GM19239 (cell line): ENCODE measurements around the gene PSMA1.
A peak's percentile ranks its signal among the peaks of the same experiment; 100 is the strongest.
"Not testable (repeated sequence)": the region's sequence is repeated elsewhere in the genome, so short reads cannot be mapped to it uniquely, and the experiment has no call there.

Source experiments
- DNase-seq: peaks from one replicate; pipeline ENCODE4 v3.0.0; 2011; ENCODE audit warnings: low spot score; ENCODE audit not compliant: insufficient read length
- FAIRE-seq: peaks from 2 replicates; lab custom pipeline; 2011; peaks lifted over from hg19 to GRCh38; lab: Jason Lieb, UNC

Gene PSMA1

DNA sequence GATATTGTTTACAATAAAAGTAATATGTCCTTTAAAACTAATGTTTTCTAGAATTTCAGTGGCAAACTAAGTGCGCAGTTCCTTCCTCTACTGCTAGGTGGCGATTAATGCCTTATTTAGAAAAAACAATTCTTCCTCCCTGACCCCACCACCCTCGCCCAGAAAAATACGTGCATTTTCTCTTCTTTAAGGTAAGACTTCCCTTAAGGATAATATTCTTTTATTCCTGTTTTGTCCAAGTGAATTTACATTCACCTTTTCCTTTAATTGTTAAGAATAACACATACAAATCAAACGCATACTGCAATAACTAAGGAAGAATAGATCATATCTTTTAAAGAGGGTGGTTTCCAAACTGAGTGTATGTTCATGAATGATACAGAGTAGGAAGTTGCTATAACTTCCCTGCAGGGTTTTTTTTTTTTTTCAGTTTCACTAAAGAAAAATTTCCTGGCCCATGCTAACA, 17.0 kb upstream of the PSMA1 start:
- FAIRE-seq (peak; percentile 88), DNase-seq (peak; percentile 40)

DNA sequence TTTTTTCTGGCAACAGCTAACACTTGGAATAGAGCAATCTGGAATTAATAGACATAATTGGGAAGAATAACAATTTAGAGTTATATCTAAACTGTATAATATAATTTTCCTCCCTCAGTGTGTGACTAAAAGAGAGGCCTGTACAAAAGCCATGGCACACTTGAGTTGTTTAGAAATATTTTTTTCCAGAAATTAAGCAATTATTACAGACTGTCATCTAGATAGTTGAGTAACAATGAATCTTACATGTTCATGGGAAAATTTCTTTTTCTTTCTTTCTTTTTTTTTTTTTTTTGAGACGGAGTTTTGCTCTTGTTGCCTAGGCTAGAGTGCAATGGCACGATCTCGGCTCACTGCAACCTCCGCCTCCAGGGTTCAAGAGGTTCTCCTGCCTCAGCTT, 15.0 kb upstream of the PSMA1 start:
- FAIRE-seq, DNase-seq: not testable (repeated sequence)

DNA sequence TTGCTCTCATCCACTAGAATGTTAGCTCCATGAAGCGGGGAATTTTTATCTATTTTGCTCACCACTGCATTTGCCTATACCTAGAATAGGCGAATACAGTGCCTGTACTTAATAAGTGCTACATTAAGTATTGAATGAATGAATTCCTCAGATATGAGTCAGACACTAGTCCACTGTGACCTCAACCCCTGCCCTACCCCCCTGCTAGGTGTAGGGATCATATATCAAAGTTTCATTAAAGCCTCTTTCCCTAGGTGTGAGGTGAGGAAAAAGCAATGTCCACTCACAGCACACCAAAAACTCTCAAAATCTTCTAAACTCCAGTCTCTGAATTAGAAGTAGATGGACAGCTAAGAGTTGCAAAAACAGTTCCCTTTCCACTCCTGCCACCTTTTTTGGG, 9.8 kb upstream of the PSMA1 start:
- DNase-seq = no peak
- FAIRE-seq = no peak

DNA sequence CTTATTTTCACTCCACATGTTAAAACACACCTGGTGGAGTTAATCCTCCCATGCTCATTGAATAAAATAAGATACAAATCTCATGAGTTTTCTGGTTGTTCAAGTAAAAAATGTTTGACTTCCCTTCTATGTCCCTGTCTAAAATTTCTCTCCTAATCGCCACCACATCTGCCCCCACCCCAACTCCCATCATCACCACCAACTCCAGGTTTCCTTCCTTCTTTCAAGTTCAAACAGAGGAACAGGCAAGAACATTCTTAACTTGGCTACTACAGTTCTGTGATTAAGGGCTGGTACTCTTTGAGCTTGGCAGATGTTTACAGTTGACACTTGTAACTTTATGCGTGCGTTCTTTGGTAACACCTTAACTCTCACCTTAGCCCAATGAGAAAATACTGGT, 9.1 kb upstream of the PSMA1 start:
- DNase-seq (no peak), FAIRE-seq (no peak)

DNA sequence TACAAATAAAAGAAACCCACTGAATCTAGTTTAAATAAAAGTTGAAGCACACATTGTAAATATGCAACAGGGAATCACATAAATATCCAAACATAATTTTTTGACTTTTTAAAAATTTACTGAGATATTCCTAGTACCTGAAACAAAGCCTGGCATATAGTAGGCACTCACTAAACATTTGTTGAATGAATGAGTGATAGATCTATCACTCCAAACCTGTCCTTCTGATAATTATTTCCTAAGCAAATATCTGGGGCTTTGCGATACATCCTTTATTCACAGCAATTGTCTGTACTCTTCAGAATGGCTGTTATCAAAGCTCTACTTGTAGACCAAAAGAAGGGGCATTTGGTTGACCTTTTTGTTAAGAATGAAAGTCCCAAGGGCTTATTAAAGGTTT, 2.6 kb upstream of the PSMA1 start:
- FAIRE-seq = no peak

DNA sequence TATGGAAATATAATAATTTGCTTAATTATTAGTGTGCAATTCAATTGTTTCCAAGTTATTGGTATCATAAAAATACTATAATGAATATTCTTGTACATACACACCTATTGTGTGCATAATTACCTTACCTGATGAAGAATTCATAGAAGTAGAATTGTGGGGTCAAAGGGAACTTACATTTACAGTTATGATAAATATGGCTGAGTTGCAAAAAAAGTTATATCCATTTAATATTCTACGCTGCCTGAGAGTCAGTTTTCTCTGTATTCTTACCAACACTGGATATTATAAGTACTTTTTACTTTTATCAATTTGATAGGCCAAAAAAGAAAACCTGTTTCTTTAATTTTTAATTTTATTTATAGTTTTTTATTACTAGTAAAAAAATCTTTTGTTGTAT, 2.1 kb upstream of the PSMA1 start:
- FAIRE-seq (no peak), DNase-seq (no peak)

More for the DNA sequence above, 2.6 kb upstream of the PSMA1 start:
- DNase-seq = no peak

DNA sequence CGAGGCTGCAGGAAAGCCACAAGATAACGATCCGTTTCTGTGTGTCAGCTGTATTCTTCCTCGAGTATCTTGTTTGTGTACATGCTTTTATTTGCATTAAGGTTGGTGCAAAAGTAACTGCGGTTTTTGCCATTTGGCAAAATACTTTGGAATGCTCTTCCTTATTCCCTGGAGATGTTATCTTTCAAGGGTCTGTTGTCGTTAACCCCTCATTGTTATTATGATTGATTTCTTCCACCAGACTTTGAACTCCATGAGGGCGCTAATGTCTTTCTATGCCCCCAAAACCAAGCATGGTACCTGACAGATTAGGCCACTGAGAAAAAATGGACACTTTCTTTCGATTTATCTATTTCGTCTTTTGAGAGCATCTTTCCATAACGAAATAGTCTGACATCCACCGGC, 563 bp upstream of the PSMA1 start:
- FAIRE-seq (no peak), DNase-seq (no peak)

DNA sequence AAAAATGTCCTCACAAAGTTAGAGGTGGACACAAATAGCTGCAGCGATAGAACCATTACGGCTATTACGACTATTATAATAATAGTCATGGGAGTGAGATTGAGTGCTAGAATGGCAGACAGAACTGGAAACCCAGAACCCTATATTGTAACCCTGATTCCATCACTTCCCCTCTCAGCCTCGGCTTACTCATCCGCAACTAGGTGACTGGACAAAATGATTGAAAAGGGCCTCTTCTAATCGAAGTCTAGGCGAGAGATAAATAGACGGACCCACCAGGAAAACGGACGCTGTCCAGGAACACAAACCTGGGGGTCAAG, 629 bp downstream of the PSMA1 start:
- DNase-seq (no peak), FAIRE-seq (peak; percentile 53)

DNA sequence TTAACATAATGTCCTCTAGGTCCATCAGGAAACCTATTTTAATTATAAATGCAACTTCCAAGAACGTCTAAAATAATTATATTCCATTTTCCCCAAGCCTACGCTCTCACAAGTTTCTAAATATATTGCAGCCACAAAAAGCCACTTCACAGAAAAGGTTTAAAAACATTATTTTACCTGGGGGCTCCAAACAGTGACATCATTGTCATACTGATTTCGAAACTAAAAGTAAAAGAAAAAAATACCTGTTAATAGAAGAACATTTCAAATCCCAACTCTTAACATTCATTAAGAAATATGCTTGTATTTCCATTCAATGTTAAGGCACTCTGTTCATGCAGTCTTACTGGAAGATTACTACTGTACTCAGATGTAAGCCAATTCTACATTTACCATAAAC, 1.4 kb downstream of the PSMA1 start:
- peak; percentile 90 for FAIRE-seq
- DNase-seq = no peak

DNA sequence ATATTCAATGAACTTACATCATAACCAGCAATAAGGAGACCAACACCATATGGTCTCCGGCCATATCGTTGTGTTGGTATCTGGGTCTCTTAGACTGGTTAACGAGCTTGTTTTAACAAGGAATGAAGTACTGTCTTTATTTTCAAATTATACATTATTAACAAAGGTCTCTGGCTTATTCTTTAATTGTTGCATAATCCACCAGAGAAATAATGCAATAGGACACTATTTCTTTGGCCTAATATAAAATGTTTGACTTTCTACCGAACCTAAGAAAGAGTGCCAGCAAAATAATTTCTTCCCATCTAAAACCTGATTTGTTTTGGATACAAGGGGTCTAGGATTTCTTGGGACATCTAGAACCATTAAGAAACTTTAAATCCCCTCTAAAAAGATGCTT, 6.4 kb downstream of the PSMA1 start:
- DNase-seq (no peak), FAIRE-seq (no peak)

DNA sequence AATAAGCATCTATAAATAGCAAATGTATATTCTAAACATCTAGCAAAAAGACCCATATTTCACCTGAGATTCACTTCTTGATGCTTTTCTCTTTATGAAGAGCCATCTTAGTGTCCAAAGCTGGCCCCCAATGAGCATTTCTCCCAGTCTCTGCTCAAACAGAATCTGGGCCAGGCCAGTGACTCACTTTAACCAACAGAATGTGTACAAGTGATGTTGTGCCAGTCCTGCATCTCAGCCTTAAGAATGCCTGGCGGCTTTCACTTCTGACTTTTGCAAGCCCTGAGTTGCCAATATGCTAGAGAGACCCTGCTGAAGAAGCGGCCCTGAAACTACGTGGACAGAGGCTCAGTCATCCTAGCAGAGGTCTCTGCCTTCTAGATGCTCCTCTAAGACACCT, 13.7 kb downstream of the PSMA1 start:
- no peak for DNase-seq
- no peak for FAIRE-seq

DNA sequence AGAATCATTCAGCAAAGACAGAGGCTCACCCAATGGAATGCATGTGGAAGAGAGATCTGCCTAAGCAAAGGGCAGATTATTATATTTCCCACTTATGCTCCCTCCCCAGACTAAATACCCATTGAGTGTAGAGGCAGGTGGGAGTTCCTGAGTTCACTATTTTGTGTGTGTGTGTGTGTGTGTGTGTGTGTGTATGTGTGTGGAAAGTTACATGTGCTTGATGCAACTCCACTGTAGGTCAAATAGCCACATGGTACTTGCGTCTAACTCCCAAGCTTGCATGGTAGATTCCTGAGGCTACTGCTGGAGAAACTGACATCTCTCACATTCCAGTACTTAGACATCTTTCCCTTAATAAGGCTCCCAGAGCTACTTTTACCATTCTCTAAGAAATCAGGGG, 17.2 kb downstream of the PSMA1 start:
- FAIRE-seq = no peak

DNA sequence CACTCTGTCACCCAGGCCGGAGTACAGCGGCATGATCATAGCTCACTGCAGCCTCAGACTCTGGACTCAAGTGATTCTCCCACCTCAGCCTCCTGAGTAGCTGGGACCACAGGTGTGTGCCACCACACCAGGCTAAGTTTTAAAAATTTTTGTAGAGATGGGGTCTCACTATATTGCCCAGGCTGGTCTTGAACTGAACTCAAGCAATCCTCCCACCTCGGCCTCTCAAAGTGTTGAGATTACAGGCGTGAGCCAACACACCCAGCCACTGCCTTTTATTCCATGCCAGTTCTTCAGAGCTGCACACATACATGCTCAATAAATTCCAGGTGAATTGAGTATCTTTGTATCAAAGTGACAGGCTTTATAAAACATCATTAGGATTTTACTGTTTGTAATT, 18.1 kb downstream of the PSMA1 start:
- FAIRE-seq = no peak
- DNase-seq = no peak

More for the DNA sequence above, 17.2 kb downstream of the PSMA1 start:
- DNase-seq = no peak

DNA sequence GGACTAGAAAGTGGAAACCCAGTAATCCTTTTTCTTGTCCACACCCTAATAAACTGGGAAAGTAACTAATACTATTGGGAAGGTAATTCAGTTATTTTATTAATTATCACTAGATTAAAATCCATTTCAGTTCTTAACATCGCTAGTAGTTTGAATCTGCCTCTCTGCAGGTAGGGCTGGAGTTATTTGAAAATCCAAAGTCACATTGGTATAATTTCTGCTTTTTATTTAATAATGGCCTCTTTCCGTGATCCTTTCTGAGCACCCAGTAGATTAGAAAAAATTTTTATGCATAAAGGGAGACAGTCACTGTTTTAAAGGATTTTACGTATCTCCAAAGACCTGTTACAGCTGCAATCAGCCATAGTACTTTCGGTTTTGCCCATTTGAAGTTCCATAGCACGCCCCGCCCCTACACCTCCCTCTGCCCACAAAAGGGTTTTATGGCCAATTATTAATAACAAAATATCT, 20.0 kb downstream of the PSMA1 start:
- FAIRE-seq (peak; percentile 87), DNase-seq (peak; percentile 13)

DNA sequence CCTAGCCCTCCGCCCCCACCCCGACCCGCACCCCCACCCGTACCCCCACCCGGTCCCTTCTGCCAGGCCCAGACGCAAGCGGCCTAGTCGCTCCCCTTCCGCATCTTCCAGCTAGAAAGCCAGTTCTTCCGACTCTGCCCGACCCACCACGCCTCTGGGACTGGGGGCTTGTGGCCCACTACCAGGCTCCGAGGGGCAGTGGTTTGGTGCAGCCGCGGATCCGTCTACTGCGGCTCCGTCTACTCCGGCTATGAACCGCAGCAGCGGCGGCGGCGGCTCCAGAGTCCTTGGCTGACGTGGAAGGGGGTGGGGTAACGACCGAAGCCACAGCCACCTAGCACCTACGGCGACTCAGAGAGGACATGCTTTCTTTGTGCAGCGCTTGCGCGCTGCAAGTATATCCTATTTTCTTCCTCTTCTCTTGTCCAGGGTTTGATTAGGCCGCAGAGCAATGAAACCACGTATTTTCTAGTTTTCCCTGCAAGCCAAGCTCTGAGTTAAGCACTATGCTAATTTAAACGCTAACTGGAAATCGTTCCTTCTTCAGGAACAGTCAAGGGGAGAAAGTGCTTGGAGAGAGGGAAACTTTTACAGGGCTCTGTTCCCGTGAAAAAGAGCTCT, 20.5 kb downstream of the PSMA1 start, which contains the start of gene COPB1:
Gene COPB1 (minus strand): TSS at position 252 of the 621 bp plus-strand sequence. CDS start 883 bp downstream, outside the sequence.
- DNase-seq (peak; percentile 62), FAIRE-seq (no peak)

DNA sequence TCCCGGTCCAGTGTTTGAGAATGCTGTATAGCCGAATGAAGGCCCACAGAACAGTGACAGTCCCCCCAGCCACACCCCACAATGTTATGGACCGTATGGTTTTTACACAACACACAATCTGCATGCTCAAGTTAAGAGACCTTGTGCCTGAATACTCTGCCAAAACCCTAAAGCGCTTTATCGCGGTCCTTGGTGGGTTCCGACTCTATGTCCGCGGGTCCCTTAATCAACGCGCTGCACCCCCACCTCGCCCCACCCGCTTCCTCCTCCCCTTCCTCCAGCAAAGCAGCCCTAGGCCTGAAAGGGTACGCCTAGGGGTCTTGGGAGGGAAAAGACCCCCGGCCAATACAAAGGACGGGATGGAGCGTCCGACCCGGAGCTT, 21.0 kb downstream of the PSMA1 start:
- peak; percentile 5 for DNase-seq
- FAIRE-seq = peak; percentile 64

DNA sequence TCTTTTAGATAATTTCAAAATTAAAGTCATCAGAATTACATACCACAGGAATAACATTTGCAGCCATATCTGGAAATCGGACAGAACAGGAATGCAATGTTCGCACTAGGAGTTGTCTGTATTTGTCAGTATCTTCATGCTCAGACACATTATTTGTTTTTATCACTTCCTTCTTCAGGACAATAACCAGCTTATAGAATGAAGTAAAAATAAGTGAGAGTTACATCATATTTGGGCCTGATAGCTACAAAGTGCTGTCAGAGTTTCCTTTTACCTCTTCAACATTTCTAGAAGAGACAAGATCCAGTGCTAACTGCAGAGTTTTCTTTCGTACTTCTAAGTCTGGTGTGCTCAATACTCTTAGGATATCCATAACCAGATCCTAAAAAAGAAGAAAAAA, 39.5 kb downstream of the PSMA1 start:
- DNase-seq (no peak), FAIRE-seq (no peak)

DNA sequence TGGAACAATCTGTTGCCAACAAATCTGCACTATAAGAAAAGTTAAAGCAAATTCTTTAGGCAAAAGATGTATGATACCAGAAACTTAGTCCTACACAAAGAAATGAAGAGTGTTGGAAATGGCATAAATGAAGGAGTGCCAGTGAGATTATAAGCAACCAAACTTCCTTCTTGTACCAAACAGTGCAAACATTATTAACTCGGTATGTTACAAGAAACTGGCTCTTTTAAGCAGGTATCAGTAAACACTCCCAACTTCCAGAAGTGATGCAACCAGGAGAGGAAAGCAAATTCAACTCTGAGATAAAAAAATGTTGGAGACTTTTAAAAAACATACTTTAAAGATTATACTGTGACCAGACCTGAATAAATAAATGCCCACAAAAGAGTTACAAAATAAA, 49.1 kb downstream of the PSMA1 start:
- FAIRE-seq (no peak), DNase-seq (no peak)

DNA sequence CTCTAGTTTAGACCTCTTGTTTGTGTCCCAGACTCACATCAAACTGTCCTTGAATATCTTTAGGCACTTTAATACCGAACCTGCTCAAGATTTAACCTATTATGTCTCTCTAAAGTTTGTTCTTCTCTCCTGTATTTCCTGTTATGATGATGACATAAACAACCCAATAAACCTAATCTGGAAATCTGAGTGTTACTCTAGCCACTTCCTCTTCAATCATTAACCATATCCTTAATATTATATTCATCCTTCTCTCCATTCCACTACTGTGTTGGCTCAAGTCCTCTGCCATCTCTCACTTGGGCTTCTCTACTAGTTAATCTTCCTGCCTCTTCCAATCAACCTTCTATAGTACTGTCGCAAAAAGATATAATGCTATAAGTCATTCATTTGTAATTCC, 56.6 kb downstream of the PSMA1 start:
- FAIRE-seq (peak; percentile 45), DNase-seq (no peak)

DNA sequence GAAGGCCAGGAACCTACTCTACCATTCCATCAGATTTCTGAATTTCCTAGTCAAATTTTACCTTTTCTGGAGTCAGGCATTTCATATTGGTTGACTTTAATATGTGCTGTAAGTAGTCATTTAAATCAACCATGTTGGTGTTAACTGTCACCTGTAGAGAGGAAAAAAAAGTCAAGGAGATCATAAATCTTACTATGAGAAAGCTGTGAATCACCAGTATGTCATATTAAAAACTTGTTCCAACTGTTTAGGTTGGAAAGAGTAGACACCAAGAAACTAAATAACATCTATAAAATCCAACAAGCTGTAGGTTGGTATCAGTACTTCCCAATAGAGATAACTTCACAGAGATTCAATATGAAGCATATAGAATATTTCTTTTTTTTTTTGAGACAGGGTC, 60.0 kb downstream of the PSMA1 start:
- FAIRE-seq = no peak
- DNase-seq = no peak

DNA sequence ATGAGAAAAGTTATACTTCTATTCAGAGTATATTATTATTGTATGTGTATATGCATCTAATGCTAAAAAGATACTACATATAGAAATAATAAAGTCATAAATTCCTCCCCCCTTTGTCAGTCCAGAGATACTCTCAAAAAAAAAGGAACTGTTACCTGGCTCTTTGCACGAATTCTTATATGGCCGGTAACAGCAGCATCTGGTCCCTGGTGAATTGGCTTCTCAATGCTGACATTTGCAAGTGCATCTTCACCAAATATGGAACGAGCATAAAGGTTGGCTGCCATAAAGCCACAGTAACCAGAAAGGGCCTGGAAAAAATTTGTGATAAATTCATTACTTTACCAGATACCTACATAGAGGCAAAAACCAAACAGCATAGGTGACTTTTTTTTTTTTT, 61.8 kb downstream of the PSMA1 start:
- FAIRE-seq = no peak
- no peak for DNase-seq

DNA sequence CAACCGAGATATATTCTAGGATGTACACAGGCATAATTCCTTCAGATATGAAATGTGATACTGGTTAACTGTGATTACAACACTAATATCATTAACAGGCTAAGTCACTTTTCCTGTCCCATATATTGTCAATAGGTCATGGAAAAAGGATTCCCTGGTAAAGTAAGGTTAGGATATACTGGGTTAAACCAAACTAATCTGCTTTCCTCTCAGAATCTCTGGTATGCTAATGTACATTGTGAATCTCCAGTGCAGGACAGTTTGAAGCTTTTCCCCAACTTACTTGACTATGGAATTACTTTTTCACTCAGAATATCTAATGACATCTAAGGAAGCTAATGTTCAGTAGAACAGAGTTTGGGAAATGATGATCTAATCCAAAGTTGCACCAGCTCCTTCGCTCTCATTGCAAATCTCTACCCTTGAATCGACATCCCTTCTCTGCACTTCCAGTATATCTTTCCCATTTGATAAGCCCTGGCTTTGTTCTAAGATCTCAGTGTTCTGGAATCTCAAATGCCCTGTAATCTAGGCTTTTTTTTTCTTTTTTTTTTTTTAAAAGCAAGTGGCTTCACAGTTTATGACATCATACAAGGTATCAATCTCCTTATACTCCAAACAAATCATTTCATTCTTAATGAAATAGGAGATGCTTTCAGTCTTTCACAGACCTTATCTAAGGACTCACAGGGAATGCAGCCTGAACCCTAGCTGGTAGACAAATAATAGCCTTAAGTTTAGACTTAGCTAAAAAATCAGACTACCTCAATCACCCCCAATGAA, 64.3 kb downstream of the PSMA1 start:
- no peak for FAIRE-seq
- DNase-seq = no peak
